HG03066 (cell line): ENCODE measurements around the gene KMT5C.

Source experiments
- ATAC-seq: cut with Tn5 transposase; IDR thresholded peaks from one replicate; pipeline ENCODE4 v1.9.1; 2021; ENCODE audit warnings: low read depth; ENCODE audit not compliant: unreplicated experiment

KMT5C gene

GRCh38 chr19:55345818-55346724 is 6.4 kb downstream of the KMT5C start:
- no peak for ATAC-seq

GRCh38 chr19:55346725-55347441 is 7.2 kb downstream of the KMT5C start:
- ATAC-seq: no peak

- no peak for ATAC-seq
Measured at GRCh38 chr19:55347442-55348009, 7.8 kb downstream of the KMT5C start.

GRCh38 chr19:55348317-55349034 is 8.8 kb downstream of the KMT5C start:
- no peak for ATAC-seq

GRCh38 chr19:55350620-55351315 is 11.1 kb downstream of the KMT5C start:
- no peak for ATAC-seq

GRCh38 chr19:55352040-55352439 is 12.4 kb downstream of the KMT5C start:
- no peak for ATAC-seq

- no peak for ATAC-seq
Measured at GRCh38 chr19:55352549-55353145, 13.0 kb downstream of the KMT5C start.

GRCh38 chr19:55353356-55353802 is 13.7 kb downstream of the KMT5C start:
- ATAC-seq: no peak

- no peak for ATAC-seq
Measured at GRCh38 chr19:55353803-55354697, 14.4 kb downstream of the KMT5C start.

- ATAC-seq: no peak
Measured at GRCh38 chr19:55354698-55355212, 15.1 kb downstream of the KMT5C start, which contains the start of gene COX6B2. TSS of gene COX6B2 (minus strand) at chr19:55354719. CDS start at chr19:55354521, 198 bp downstream.

- no peak for ATAC-seq
Measured at GRCh38 chr19:55355213-55355821, 15.6 kb downstream of the KMT5C start.

GRCh38 chr19:55358493-55358892 is 18.8 kb downstream of the KMT5C start:
- ATAC-seq: no peak

- ATAC-seq: no peak
Measured at GRCh38 chr19:55358943-55359908, 19.6 kb downstream of the KMT5C start.

GRCh38 chr19:55360902-55361301 is 21.2 kb downstream of the KMT5C start:
- no peak for ATAC-seq

GRCh38 chr19:55362174-55362989 is 22.7 kb downstream of the KMT5C start:
- no peak for ATAC-seq
